ENCODE results near the gene GAGE2A.
A peak's percentile ranks its signal among the peaks of the same experiment; 100 is the strongest.
"Not testable (repeated sequence)": the region's sequence is repeated elsewhere in the genome, so short reads cannot be mapped to it uniquely, and the experiment has no call there.

GAGE2A gene

GRCh38 chrX:49589196-49589595 is at the start of gene GAGE2A:
GAGE2A (plus strand) TSS chrX:49589496; CDS start chrX:49590651, 1,155 bp downstream.
- DNase-seq = not testable (repeated sequence)

GRCh38 chrX:49541433-49541832 is 47.9 kb upstream of the GAGE2A start, which contains the start of gene GAGE12D:
GAGE12D (plus strand) TSS chrX:49541733; CDS start chrX:49542888, 1,155 bp downstream.
- DNase-seq = not testable (repeated sequence)

- DNase-seq = not testable (repeated sequence)
These were observed 38.3 kb upstream of the GAGE2A start, which contains the start of gene GAGE12E for GRCh38 chrX:49550989-49551388. GAGE12E (plus strand) TSS chrX:49551289; CDS start chrX:49552444, 1,155 bp downstream.

- DNase-seq = not testable (repeated sequence)
These were observed 28.8 kb upstream of the GAGE2A start, which contains the start of gene GAGE12F for GRCh38 chrX:49560542-49560941. GAGE12F (plus strand) TSS chrX:49560842; CDS start chrX:49561997, 1,155 bp downstream.

- DNase-seq = not testable (repeated sequence)
These were observed 20.6 kb upstream of the GAGE2A start for GRCh38 chrX:49568728-49569127.

- not testable (repeated sequence) for DNase-seq
These were observed 20.1 kb upstream of the GAGE2A start for GRCh38 chrX:49569152-49569551.

GRCh38 chrX:49570100-49570499 is 19.2 kb upstream of the GAGE2A start, which contains the start of gene GAGE12G:
GAGE12G (plus strand) TSS chrX:49570400; CDS start chrX:49571555, 1,155 bp downstream.
- not testable (repeated sequence) for DNase-seq

GRCh38 chrX:49579649-49580048 is 9.6 kb upstream of the GAGE2A start, which contains the start of gene GAGE12H:
GAGE12H (plus strand) TSS chrX:49579949; CDS start chrX:49581104, 1,155 bp downstream.
- not testable (repeated sequence) for DNase-seq

- not testable (repeated sequence) for DNase-seq
These were observed 628 bp downstream of the GAGE2A start for GRCh38 chrX:49589769-49590478.

GRCh38 chrX:49590488-49590887 is 1.2 kb downstream of the GAGE2A start:
- DNase-seq = not testable (repeated sequence)

- not testable (repeated sequence) for DNase-seq
These were observed 9.4 kb downstream of the GAGE2A start, which contains the start of gene GAGE1 for GRCh38 chrX:49598720-49599119. GAGE1 (plus strand) TSS chrX:49599020; CDS start chrX:49600175, 1,155 bp downstream.

GRCh38 chrX:49610718-49611310 is 21.5 kb downstream of the GAGE2A start:
- no peak for DNase-seq

- DNase-seq = no peak
These were observed 29.3 kb downstream of the GAGE2A start for GRCh38 chrX:49618574-49618973.

GRCh38 chrX:49627086-49627777 is 37.9 kb downstream of the GAGE2A start:
- peak; percentile 42 for DNase-seq

GRCh38 chrX:49644991-49645637 is 55.8 kb downstream of the GAGE2A start:
- DNase-seq = no peak

All from suppressor macrophage treated with lipopolysaccharide for 4 hours (primary cell).